WI38 (cell line): Measurements from ENCODE around the gene TTLL11.

Experiments
- H3K4me3 ChIP-seq: 2 replicates; pipeline ENCODE4 v1.5.1; 2011; ENCODE audit warnings: low read depth, mild to moderate bottlenecking, control low read depth, low read length
- CTCF ChIP-seq: IDR thresholded peaks from 2 replicates; pipeline ENCODE4 v1.5.1; 2012; ENCODE audit warnings: low read depth, mild to moderate bottlenecking, control low read depth, low read length

Gene TTLL11

GRCh38 chr9:122086873-122087272 lies 6.2 kb downstream of the TTLL11 start:
- H3K4me3 ChIP-seq: no peak overlapping the region
- TF ChIP-seq CTCF: no peak

- no peak overlapping the region for H3K4me3 ChIP-seq
- no peak for TF ChIP-seq CTCF
Measured at GRCh38 chr9:122085260-122085659, 7.8 kb downstream of the TTLL11 start.

GRCh38 chr9:122084026-122084675 lies 9.0 kb downstream of the TTLL11 start:
- no peak overlapping the region for H3K4me3 ChIP-seq
- TF ChIP-seq CTCF: no peak

GRCh38 chr9:122080986-122081385 lies 12.1 kb downstream of the TTLL11 start:
- TF ChIP-seq CTCF: no peak
- no peak overlapping the region for H3K4me3 ChIP-seq

GRCh38 chr9:122078557-122078956 lies 14.6 kb downstream of the TTLL11 start:
- no peak for TF ChIP-seq CTCF
- no peak overlapping the region for H3K4me3 ChIP-seq

- no peak for TF ChIP-seq CTCF
- H3K4me3 ChIP-seq: no peak overlapping the region
Measured at GRCh38 chr9:122076773-122077172, 16.3 kb downstream of the TTLL11 start.

- TF ChIP-seq CTCF: no peak
Measured at GRCh38 chr9:122076117-122076516, 17.0 kb downstream of the TTLL11 start.

More at GRCh38 chr9:122076117-122076516, 17.0 kb downstream of the TTLL11 start:
- no peak overlapping the region for H3K4me3 ChIP-seq
